ENCODE data around the gene TENM3. TPM values are rescaled to one million over a fixed set of nuclear protein-coding genes. Genes with fewer than 3 reads are reported as not detected.

Gene TENM3
- total RNA-seq, 1 donor from 2014 or later, result 2.8 TPM

- Histone ChIP-seq H3K36me3 (no peaks in the 10 kb centered on the region), H3K27ac (no peak overlapping the region), H3K27me3 (no peaks in the 10 kb centered on the region), H3K4me1 (peaks cover 0 to 6% of the 10 kb centered on the region in 2 donors), H3K4me3 (no peak overlapping the region), H3K9me3 (no peaks in the 10 kb centered on the region)
- TF ChIP-seq, protein P1, sequence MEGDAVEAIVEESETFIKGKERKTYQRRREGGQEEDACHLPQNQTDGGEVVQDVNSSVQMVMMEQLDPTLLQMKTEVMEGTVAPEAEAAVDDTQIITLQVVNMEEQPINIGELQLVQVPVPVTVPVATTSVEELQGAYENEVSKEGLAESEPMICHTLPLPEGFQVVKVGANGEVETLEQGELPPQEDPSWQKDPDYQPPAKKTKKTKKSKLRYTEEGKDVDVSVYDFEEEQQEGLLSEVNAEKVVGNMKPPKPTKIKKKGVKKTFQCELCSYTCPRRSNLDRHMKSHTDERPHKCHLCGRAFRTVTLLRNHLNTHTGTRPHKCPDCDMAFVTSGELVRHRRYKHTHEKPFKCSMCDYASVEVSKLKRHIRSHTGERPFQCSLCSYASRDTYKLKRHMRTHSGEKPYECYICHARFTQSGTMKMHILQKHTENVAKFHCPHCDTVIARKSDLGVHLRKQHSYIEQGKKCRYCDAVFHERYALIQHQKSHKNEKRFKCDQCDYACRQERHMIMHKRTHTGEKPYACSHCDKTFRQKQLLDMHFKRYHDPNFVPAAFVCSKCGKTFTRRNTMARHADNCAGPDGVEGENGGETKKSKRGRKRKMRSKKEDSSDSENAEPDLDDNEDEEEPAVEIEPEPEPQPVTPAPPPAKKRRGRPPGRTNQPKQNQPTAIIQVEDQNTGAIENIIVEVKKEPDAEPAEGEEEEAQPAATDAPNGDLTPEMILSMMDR (IDR thresholded peaks at IDR 0.05), result no peak
- DNase-seq (ENCODE audit: low spot score in 2 of 2), result no peak
- intact Hi-C loops (cut with DNase I), result no loop called here
Observed at GRCh38 chr4:182528819-182529218, 285.6 kb downstream of the TENM3 start.

DNA sequence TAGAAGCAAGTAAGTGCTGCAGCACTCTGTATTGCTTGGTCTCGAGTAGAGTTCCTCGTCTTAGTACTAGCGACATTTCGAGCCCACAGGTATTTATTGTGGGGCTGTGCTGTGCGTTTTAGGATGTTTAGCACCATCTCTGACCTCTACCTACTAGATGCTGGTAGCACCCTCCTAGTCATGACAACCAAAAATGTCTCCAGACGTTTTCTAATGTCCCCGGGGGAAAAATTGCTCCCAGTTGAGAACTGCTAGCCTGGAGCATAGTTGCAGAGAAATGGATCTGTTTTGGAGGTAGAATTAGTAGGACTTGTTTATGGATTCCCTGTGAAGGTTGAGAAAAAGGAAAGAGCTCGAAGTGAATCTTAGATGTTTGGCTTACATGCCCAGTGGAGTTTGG is 287.2 kb downstream of the TENM3 start:
- H3K9me3 ChIP-seq, result no peaks in the 10 kb centered on the region
- H3K36me3 ChIP-seq, result no peaks in the 10 kb centered on the region
- H3K27ac ChIP-seq, result no peak overlapping the region
- DNase-seq (ENCODE audit: low spot score in 2 of 2), result no peak
- peaks cover 0 to 6% of the 10 kb centered on the region in 2 donors for H3K4me1 ChIP-seq
- intact Hi-C loops (cut with DNase I), result no loop called here
- H3K27me3 ChIP-seq, result no peaks in the 10 kb centered on the region
- H3K4me3 ChIP-seq, result no peak overlapping the region
- TF ChIP-seq, protein P1 (IDR thresholded peaks at IDR 0.05), result no peak

GRCh38 chr4:182531555-182532162 is 288.5 kb downstream of the TENM3 start:
- TF ChIP-seq, protein P1 (IDR thresholded peaks at IDR 0.05), result no peak
- Histone ChIP-seq H3K4me3 (peak overlapping the region in 1 of 2 donors; percentile 13), H3K4me1 (peaks cover 0 to 6% of the 10 kb centered on the region in 2 donors), H3K27ac (no peak overlapping the region), H3K27me3 (no peaks in the 10 kb centered on the region), H3K9me3 (no peaks in the 10 kb centered on the region), H3K36me3 (no peaks in the 10 kb centered on the region)
- intact Hi-C loops (cut with DNase I), result no loop called here
- no peak for DNase-seq (ENCODE audit: low spot score in 2 of 2)

- H3K27ac ChIP-seq, result no peak overlapping the region
- TF ChIP-seq, protein P1 (IDR thresholded peaks at IDR 0.05), result no peak
Observed at GRCh38 chr4:182532441-182532840, 289.2 kb downstream of the TENM3 start.

DNA sequence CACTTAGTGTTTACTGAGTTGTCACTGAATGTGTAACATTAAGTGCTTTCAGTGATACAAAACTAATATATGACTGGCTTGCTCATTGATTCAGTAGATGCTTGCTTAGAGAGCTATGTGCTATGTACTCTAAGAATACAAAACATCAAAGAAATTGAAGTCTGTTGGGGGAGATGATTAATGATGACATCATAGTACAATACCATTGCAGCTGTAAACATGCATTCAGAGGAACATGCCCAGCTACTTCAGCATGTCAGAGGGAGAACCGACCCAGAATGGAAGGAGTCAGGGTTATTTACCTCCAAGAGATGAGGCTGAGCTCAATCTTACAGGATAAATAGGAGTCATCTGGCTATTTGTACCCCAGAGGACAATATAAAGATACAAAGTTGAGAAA is 290.8 kb downstream of the TENM3 start:
- TF ChIP-seq, protein P1 (IDR thresholded peaks at IDR 0.05), result no peak
- Histone ChIP-seq H3K36me3 (no peaks in the 10 kb centered on the region), H3K4me1 (peaks cover 0 to 6% of the 10 kb centered on the region in 2 donors), H3K27me3 (no peaks in the 10 kb centered on the region), H3K4me3 (no peak overlapping the region), H3K9me3 (no peaks in the 10 kb centered on the region), H3K27ac (no peak overlapping the region)
- intact Hi-C loops (cut with DNase I), result no loop called here
- DNase-seq (ENCODE audit: low spot score in 2 of 2), result no peak

More at GRCh38 chr4:182532441-182532840, 289.2 kb downstream of the TENM3 start:
- DNase-seq (ENCODE audit: low spot score in 2 of 2), result no peak
- Histone ChIP-seq H3K27me3 (no peaks in the 10 kb centered on the region), H3K4me1 (peaks cover 0 to 6% of the 10 kb centered on the region in 2 donors), H3K4me3 (no peak overlapping the region), H3K36me3 (no peaks in the 10 kb centered on the region), H3K9me3 (no peaks in the 10 kb centered on the region)
- intact Hi-C loops (cut with DNase I), result no loop called here

Measured in ascending aorta (tissue), 2 donors.